ENCODE measurements around the gene LRFN3. TPM values are rescaled to one million over a fixed set of nuclear protein-coding genes. Genes with fewer than 3 reads are reported as not detected.
"Not testable (repeated sequence)": the region's sequence is repeated elsewhere in the genome, so short reads cannot be mapped to it uniquely, and the experiment has no call there.

LRFN3 gene
- total RNA-seq, 6 donors from 2014 or later = 6.3 to 17.2 (median 11.8) TPM

DNA sequence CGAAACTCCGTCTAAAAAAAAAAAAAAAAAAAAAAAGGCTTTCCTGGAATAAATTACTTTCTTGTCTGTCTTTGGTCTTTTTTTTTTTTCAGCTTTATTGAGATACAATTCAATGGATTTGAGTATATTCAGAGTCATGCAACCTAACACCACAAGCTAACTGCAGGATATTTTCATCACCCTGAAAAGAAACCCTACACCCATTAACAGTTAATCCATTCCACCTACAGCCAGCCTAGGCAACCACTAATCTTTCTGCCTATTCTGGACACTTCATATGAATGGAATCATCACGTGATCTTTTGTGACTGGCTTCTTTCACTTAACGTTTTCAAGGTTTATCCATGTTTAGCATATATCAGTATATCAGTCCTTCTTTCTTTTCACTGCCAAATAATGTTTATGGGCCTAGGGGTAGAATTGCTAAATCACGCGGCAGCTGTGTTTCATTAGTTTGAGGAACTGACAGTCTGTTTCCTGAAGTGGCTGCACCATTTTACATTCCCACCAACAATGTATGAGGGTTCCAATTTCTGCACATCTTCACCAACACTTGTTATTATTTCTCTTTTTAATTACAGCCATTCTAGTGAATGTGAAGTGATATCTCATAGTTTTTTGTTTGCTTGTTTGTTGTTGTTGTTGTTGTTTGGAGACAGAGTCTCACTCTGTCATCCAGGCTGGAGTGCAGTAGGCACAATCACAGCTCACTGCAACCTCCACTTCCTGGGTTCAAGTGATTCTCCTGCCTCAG is 19.9 kb downstream of the LRFN3 start:
- Histone ChIP-seq H3K4me3 (no peak overlapping the region), H3K36me3 (no peaks in the 10 kb centered on the region), H3K27me3 (peaks cover 0 to 14% (median 5%) of the 10 kb centered on the region in 4 donors), H3K27ac (no peak overlapping the region), H3K4me1 (peaks cover 4 to 23% (median 9%) of the 10 kb centered on the region in 4 donors), H3K9me3 (no peaks in the 10 kb centered on the region)
- no peak for DNase-seq
- no peak for TF ChIP-seq POLR2AphosphoS5 (IDR thresholded peaks at IDR 0.05)
- no peak for TF ChIP-seq POLR2A (IDR thresholded peaks at IDR 0.05)
- TF ChIP-seq EP300 (IDR thresholded peaks at IDR 0.05) = no peak
- ATAC-seq (ENCODE audit: low FRiP score in 2 of 2) = no peak
- WGBS, 2 donors = 58 to 70% methylated on average over 6 of the region's 6 CpGs

- 80 to 82% methylated on average over 8 of the region's 8 CpGs for whole genome bisulfite sequencing, 2 donors
- H3K4me3 ChIP-seq; DNase-seq; H3K9me3 ChIP-seq; H3K36me3 ChIP-seq; H3K27ac ChIP-seq; ATAC-seq (ENCODE audit: low FRiP score in 2 of 2): not testable (repeated sequence)
- Histone ChIP-seq H3K4me1 (peaks cover 4 to 23% (median 9%) of the 10 kb centered on the region in 4 donors), H3K27me3 (peaks cover 0 to 14% (median 5%) of the 10 kb centered on the region in 4 donors)
These were observed 21.2 kb downstream of the LRFN3 start for GRCh38 chr19:35957411-35957810.

GRCh38 chr19:35958660-35959039 is 22.5 kb downstream of the LRFN3 start:
- no peak for DNase-seq

DNA sequence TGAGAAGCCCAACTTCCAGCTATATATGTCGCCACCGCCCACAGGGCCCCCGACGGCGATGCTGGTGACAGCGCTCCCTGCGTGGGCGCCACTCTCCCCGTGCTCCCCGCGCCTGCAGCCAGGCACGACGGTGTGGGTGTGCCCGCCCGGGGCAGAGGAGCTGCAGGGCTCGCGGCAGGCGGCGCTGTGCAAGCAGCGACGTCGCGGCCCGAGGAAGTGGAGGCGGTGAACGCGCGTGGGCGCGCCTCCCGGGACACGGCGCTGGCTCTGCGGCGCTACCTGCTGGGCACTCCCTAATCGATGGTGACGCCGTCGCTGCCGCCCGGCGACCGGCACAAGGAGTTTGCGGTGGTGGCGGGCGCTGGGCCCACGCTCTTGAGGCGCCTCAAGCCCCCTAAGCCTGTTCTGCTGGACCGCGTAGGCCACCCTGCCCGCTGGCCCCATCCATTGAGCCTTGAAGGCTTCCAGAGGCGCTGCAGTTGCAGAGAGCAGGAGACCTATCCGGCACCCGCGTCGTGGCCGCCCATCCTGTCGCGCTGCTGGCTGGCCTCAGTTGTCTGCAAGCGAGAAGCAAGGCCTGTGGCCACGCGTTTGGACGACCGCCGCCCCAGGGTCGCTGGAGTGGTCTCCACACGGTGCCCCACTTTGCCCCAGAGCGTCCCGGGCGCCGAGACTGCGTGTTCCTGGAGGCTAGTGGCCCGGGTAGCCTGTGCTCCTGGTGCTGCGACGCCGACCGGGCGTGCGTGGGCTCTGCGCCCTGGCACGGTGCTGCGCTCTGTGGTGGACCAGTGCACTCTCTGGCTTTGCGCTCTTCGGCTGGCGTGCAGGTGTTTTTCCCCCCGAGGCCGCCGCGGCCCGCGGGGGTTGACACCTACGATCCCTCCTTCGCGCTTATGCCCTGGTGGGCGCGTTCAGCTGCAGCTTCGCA is 23.1 kb downstream of the LRFN3 start:
- Histone ChIP-seq H3K9me3 (no peaks in the 10 kb centered on the region), H3K27ac (no peak overlapping the region), H3K4me3 (peak overlapping the region in 3 of 4 donors; percentile 9 to 28 (median 25)), H3K27me3 (peaks cover 0 to 14% (median 5%) of the 10 kb centered on the region in 4 donors), H3K36me3 (no peaks in the 10 kb centered on the region), H3K4me1 (peaks cover 4 to 13% (median 9%) of the 10 kb centered on the region in 4 donors)
- DNase-seq (peak; percentile 61 to 94), ATAC-seq (ENCODE audit: low FRiP score in 2 of 2) (peak in 1 of 2 donors; percentile 87)
- TF ChIP-seq, protein P1, sequence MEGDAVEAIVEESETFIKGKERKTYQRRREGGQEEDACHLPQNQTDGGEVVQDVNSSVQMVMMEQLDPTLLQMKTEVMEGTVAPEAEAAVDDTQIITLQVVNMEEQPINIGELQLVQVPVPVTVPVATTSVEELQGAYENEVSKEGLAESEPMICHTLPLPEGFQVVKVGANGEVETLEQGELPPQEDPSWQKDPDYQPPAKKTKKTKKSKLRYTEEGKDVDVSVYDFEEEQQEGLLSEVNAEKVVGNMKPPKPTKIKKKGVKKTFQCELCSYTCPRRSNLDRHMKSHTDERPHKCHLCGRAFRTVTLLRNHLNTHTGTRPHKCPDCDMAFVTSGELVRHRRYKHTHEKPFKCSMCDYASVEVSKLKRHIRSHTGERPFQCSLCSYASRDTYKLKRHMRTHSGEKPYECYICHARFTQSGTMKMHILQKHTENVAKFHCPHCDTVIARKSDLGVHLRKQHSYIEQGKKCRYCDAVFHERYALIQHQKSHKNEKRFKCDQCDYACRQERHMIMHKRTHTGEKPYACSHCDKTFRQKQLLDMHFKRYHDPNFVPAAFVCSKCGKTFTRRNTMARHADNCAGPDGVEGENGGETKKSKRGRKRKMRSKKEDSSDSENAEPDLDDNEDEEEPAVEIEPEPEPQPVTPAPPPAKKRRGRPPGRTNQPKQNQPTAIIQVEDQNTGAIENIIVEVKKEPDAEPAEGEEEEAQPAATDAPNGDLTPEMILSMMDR (IDR thresholded peaks at IDR 0.05) = peak; percentile 20 to 62 (median 38)
- TF ChIP-seq POLR2A (IDR thresholded peaks at IDR 0.05) (no peak), POLR2AphosphoS5 (IDR thresholded peaks at IDR 0.05) (no peak), EP300 (IDR thresholded peaks at IDR 0.05) (no peak)
- WGBS, 2 donors = 5 to 6% methylated on average over 22 to 45 of the region's 97 CpGs

More at GRCh38 chr19:35958660-35959039, 22.5 kb downstream of the LRFN3 start:
- H3K4me3 ChIP-seq = peak overlapping the region in 2 of 4 donors; percentile 25 to 28
- H3K9me3 ChIP-seq = no peaks in the 10 kb centered on the region
- H3K27ac ChIP-seq = no peak overlapping the region
- H3K4me1 ChIP-seq = peaks cover 4 to 14% (median 9%) of the 10 kb centered on the region in 4 donors
- no peaks in the 10 kb centered on the region for H3K36me3 ChIP-seq
- no peak for TF ChIP-seq POLR2A (IDR thresholded peaks at IDR 0.05)
- TF ChIP-seq, protein P1 (IDR thresholded peaks at IDR 0.05) = no peak
- no peak for TF ChIP-seq POLR2AphosphoS5 (IDR thresholded peaks at IDR 0.05)
- no peak for TF ChIP-seq EP300 (IDR thresholded peaks at IDR 0.05)
- no peak for ATAC-seq (ENCODE audit: low FRiP score in 2 of 2)
- H3K27me3 ChIP-seq = peaks cover 0 to 14% (median 5%) of the 10 kb centered on the region in 4 donors
- 43 to 47% methylated on average over 10 to 13 of the region's 15 CpGs for WGBS, 2 donors

DNA sequence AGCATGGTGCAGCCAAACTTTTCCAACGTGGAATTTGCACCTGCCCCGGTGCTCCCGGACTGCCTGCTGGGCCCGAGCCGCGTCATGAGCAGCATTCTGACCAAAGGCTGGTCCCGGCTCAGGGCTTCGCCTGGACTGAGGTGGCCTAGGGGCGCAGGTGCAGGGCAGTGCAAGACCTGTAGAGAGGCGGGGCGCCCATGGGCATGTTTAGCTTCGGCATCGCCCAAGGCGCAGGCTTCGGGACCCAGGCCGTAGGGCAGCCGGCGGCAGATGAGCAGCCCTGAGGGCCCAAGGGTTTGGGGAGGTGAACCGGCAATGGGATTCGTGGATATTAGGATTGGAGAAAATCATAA is 23.8 kb downstream of the LRFN3 start:
- WGBS, 2 donors = 47 to 60% methylated on average over 12 to 13 of the region's 20 CpGs
- TF ChIP-seq, protein P1 (IDR thresholded peaks at IDR 0.05) = no peak
- TF ChIP-seq POLR2A (IDR thresholded peaks at IDR 0.05) = no peak
- no peak for TF ChIP-seq EP300 (IDR thresholded peaks at IDR 0.05)
- TF ChIP-seq POLR2AphosphoS5 (IDR thresholded peaks at IDR 0.05) = no peak
- H3K4me1 ChIP-seq = peaks cover 4 to 13% (median 9%) of the 10 kb centered on the region in 4 donors
- no peaks in the 10 kb centered on the region for H3K36me3 ChIP-seq
- no peak overlapping the region for H3K27ac ChIP-seq
- no peak overlapping the region for H3K4me3 ChIP-seq
- ATAC-seq (ENCODE audit: low FRiP score in 2 of 2) (no peak), DNase-seq (no peak)
- no peaks in the 10 kb centered on the region for H3K9me3 ChIP-seq
- peaks cover 0 to 14% (median 5%) of the 10 kb centered on the region in 4 donors for H3K27me3 ChIP-seq
